Measurements from ENCODE around the gene CDKN2B-AS1.

- TF ChIP-seq POLR2A (IDR thresholded peaks at IDR 0.05) (no peak), CTCF (IDR thresholded peaks at IDR 0.05) (no peak), POLR2AphosphoS5 (IDR thresholded peaks at IDR 0.05) (no peak)
These were observed 26.9 kb upstream of the CDKN2B-AS1 start for GRCh38 chr9:21967702-21968101.
